LNCAP (cell line): ENCODE results near the gene TDRD10.

Experiments used
- CTCF ChIP-seq: fragments of 450-650 bp; IDR thresholded peaks from 2 replicates; pipeline ENCODE4 v1.5.1; 2017; ENCODE audit warnings: mild to moderate bottlenecking

The TDRD10 gene

GRCh38 chr1:154541231-154541630 lies 39.2 kb downstream of the TDRD10 start:
- TF ChIP-seq CTCF, result no peak

- peak; percentile 62 for TF ChIP-seq CTCF
Measured at GRCh38 chr1:154546264-154547063, 44.4 kb downstream of the TDRD10 start.

- no peak for TF ChIP-seq CTCF
Measured at GRCh38 chr1:154547105-154547732, 45.2 kb downstream of the TDRD10 start.

GRCh38 chr1:154548028-154548427 lies 46.0 kb downstream of the TDRD10 start:
- no peak for TF ChIP-seq CTCF

GRCh38 chr1:154549202-154549770 lies 47.3 kb downstream of the TDRD10 start:
- TF ChIP-seq CTCF, result no peak

GRCh38 chr1:154550070-154550469 lies 48.1 kb downstream of the TDRD10 start:
- no peak for TF ChIP-seq CTCF

- TF ChIP-seq CTCF, result no peak
Measured at GRCh38 chr1:154550657-154551056, 48.6 kb downstream of the TDRD10 start.
